Measurements from ENCODE around the gene PLPPR2.
"Not testable (repeated sequence)": the region's sequence is repeated elsewhere in the genome, so short reads cannot be mapped to it uniquely, and the experiment has no call there.

DNA sequence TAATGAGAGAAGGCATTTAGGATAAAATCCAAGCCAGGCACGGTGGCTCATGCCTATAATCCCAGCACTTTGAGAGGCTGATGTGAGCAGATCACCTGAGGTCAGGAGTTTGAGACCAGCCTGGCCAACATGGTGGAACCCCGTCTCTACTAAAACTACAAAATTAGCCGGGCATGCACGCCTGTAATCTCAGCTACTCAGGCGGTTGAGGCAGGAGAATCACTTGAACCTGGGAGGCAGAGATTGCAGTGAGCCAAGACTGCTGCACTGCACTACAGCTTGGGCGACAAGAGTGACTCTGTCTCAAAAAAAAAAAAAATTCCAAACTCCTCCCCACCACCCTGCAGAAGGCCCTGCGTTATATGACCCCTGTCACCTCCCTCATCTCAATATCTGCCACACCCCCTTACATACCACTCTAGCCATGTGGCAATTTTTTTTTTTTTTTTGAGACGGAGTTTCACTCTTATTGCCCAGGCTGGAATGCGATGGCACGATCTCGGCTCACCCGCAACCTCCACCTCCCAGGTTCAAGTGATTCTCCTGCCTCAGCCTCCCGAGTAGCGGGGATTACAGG, 24.1 kb downstream of the PLPPR2 start:
- TF ChIP-seq CTCF (conservative IDR thresholded peaks at IDR 0.05; ENCODE audit: low read depth, low read length); EZH2 (IDR thresholded peaks at IDR 0.05; ENCODE audit: borderline replicate concordance, low read depth, low read length, poor library complexity, severe bottlenecking): not testable (repeated sequence)
